Heart left ventricle (tissue), 13 donors: ENCODE data around the gene SIGLEC5.

ENCODE experiments used
- CTCF ChIP-seq, 12 donors: fragments of 200-600 bp; sonication (generic) in 4 of 12; IDR thresholded peaks; one replicate each; pipeline versions ENCODE4 v1.5.0 to v1.8.0; 2018 to 2022; ENCODE audit warnings: antibody characterized with exemption in 12 of 12, mild to moderate bottlenecking in 5 of 12
- POLR2A ChIP-seq, 2 donors: fragments of 450-650 bp; IDR thresholded peaks; one replicate each; pipeline ENCODE4 v1.6.1; 2017; ENCODE audit warnings: antibody characterized with exemption in 2 of 2, mild to moderate bottlenecking in 2 of 2, moderate library complexity in 2 of 2
- donor health status: ischemic (EF 13 %, LVEDD 7.1; RV severe dilation, severe dysfunction).
- donor health status: DM: no; HTN: yes; CAD: no.
- donor health status: DM: no; HTN: no; CAD: no.
- donor health status: ischemic (EF 25% LVEDD 6.9; RV normal size, moderate dysfunction).
- donor health status: ischemic (EF 25% LVEDD 5.7; RV mildly dilated, moderate dysfunction).
- donor health status: ischemic (EF 35%, LVEDD 5.7; RV mildly dilated, moderate dysfunction).
- donor health status: nonischemic (EF 11% LVEDD 7.7; RV severe dilation, severe dysfunction).
- donor health status: DM: yes; HTN: yes; CAD: no.
- donor health status: PGD.
- donor health status: ischemic (EF 29% LVEDD 5.4; RV normal size, mild dysfunction).
- donor health status: nonischemic (EF 23%, LVEDD 6.1; RV moderate dilation, normal function).

- no peak for TF ChIP-seq POLR2A (IDR thresholded peaks at IDR 0.05)
- no peak for TF ChIP-seq CTCF (IDR thresholded peaks at IDR 0.05)
These were observed 34.7 kb downstream of the SIGLEC5 start for GRCh38 chr19:51595190-51596175.
